Fibroblast of peridontal ligament (primary cell): Measurements from ENCODE around the gene SEC23IP.
"Not testable (repeated sequence)": the region's sequence is repeated elsewhere in the genome, so short reads cannot be mapped to it uniquely, and the experiment has no call there.

Experiments
- DNase-seq: peaks from one replicate; pipeline ENCODE4 v3.0.0-alpha.2; 2010; ENCODE audit errors: extremely low read depth

Gene SEC23IP

GRCh38 chr10:119883901-119884611 is 8.5 kb upstream of the SEC23IP start:
- not testable (repeated sequence) for DNase-seq

- not testable (repeated sequence) for DNase-seq
Observed at GRCh38 chr10:119886070-119886469, 6.5 kb upstream of the SEC23IP start.

GRCh38 chr10:119888715-119889114 is 3.8 kb upstream of the SEC23IP start:
- not testable (repeated sequence) for DNase-seq

GRCh38 chr10:119889201-119889600 is 3.3 kb upstream of the SEC23IP start:
- not testable (repeated sequence) for DNase-seq

GRCh38 chr10:119890307-119890706 is 2.2 kb upstream of the SEC23IP start:
- DNase-seq, result not testable (repeated sequence)

GRCh38 chr10:119891849-119892187 is 712 bp upstream of the SEC23IP start:
- DNase-seq, result not testable (repeated sequence)

- DNase-seq, result no peak
Observed at GRCh38 chr10:119893074-119893473, 544 bp downstream of the SEC23IP start.

- DNase-seq, result no peak
Observed at GRCh38 chr10:119893845-119894427, 1.4 kb downstream of the SEC23IP start.

- DNase-seq, result peak; percentile 92
Observed at GRCh38 chr10:119896061-119896655, 3.6 kb downstream of the SEC23IP start.

- peak; percentile 7 for DNase-seq
Observed at GRCh38 chr10:119896937-119897770, 4.6 kb downstream of the SEC23IP start.

- DNase-seq, result no peak
Observed at GRCh38 chr10:119898577-119898976, 6.0 kb downstream of the SEC23IP start.

GRCh38 chr10:119903946-119904666 is 11.6 kb downstream of the SEC23IP start:
- no peak for DNase-seq

- DNase-seq, result not testable (repeated sequence)
Observed at GRCh38 chr10:119907695-119908094, 15.2 kb downstream of the SEC23IP start.

- DNase-seq, result no peak
Observed at GRCh38 chr10:119908166-119908565, 15.6 kb downstream of the SEC23IP start.

GRCh38 chr10:119910689-119911088 is 18.2 kb downstream of the SEC23IP start:
- DNase-seq, result no peak

- peak; percentile 37 for DNase-seq
Observed at GRCh38 chr10:119917777-119918176, 25.2 kb downstream of the SEC23IP start.

- peak; percentile 51 for DNase-seq
Observed at GRCh38 chr10:119919271-119919670, 26.7 kb downstream of the SEC23IP start.

- no peak for DNase-seq
Observed at GRCh38 chr10:119919826-119920225, 27.3 kb downstream of the SEC23IP start.

- no peak for DNase-seq
Observed at GRCh38 chr10:119928411-119928810, 35.9 kb downstream of the SEC23IP start.

- DNase-seq, result no peak
Observed at GRCh38 chr10:119931871-119932270, 39.3 kb downstream of the SEC23IP start.

GRCh38 chr10:119932631-119933030 is 40.1 kb downstream of the SEC23IP start:
- no peak for DNase-seq

GRCh38 chr10:119933179-119933578 is 40.6 kb downstream of the SEC23IP start:
- peak; percentile 19 for DNase-seq
